ENCODE results near the gene OR52I1.

OR52I1 gene

DNA sequence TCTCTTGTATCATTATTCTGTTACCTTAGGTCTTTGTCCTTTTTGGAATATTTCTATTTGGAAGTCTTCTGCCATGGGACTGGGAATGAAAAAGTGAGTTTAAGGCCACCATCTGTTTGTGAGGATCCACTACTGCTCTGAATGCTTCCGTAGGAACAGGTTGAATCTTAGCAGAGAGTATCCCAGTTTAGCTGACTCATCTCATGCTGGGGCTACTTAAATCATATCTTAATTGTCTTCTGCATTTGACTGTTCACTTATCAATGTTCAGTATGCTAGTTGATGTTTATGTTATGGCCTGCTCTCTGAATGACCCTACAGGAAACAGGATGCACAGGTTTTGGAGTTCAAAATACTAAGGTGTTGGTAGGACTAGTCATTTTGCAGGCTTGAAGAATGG is 13.7 kb upstream of the OR52I1 start:
- Histone ChIP-seq H4K20me1 (ENCODE audit: low read depth, low read length) (no peaks in the 10 kb centered on the region), H3K4me2 (ENCODE audit: low read depth, low read length, poor library complexity, severe bottlenecking) (no peak overlapping the region), H3K4me3 (ENCODE audit: insufficient read depth, low read length, poor library complexity, severe bottlenecking) (no peak overlapping the region), H3K79me2 (ENCODE audit: insufficient read depth, low read length) (no peaks in the 10 kb centered on the region), H2AFZ (ENCODE audit: low read depth, low read length, severe bottlenecking) (no peak overlapping the region), H3K27ac (ENCODE audit: low read depth, low read length) (no peak overlapping the region), H3F3A (ENCODE audit: insufficient read depth) (no peaks in the 10 kb centered on the region), H3K9me2 (replicated peaks; ENCODE audit: insufficient read depth, low read length) (no peaks in the 10 kb centered on the region), H3K36me3 (ENCODE audit: low read length) (no peaks in the 10 kb centered on the region), H3K9me3 (ENCODE audit: insufficient read depth, low read length) (no peaks in the 10 kb centered on the region), H3K9ac (ENCODE audit: low read length) (no peak overlapping the region), H3K27me3 (ENCODE audit: low read length) (0 out of 2 replicates have a peak, but pooled peaks cover 5% of the 10 kb centered on the region)
- TF ChIP-seq EZH2phosphoT487 (conservative IDR thresholded peaks at IDR 0.05; ENCODE audit: low read length), result no peak
- TF ChIP-seq, protein P1, sequence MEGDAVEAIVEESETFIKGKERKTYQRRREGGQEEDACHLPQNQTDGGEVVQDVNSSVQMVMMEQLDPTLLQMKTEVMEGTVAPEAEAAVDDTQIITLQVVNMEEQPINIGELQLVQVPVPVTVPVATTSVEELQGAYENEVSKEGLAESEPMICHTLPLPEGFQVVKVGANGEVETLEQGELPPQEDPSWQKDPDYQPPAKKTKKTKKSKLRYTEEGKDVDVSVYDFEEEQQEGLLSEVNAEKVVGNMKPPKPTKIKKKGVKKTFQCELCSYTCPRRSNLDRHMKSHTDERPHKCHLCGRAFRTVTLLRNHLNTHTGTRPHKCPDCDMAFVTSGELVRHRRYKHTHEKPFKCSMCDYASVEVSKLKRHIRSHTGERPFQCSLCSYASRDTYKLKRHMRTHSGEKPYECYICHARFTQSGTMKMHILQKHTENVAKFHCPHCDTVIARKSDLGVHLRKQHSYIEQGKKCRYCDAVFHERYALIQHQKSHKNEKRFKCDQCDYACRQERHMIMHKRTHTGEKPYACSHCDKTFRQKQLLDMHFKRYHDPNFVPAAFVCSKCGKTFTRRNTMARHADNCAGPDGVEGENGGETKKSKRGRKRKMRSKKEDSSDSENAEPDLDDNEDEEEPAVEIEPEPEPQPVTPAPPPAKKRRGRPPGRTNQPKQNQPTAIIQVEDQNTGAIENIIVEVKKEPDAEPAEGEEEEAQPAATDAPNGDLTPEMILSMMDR (IDR thresholded peaks at IDR 0.05; ENCODE audit: insufficient read depth, low read length, poor library complexity, severe bottlenecking), result no peak

DNA sequence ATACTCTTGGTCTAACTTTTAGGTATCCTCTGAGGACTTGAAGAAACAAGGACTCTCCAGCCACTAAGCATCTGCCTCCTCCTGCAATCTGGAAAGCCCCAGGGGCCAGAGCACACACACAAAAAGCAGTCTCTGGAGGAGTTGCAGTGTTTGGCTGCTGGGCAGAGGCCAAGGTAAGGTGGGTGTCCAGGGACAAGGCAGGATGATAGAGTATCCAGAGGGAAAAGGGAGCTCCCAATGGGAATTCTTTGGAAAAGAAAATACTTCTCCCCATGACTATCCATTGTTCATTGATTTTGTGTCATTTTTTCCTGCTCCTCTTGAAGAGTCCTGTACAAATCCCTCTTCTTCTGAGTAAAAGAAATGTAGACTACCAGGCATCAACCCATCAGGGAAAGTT is 12.4 kb upstream of the OR52I1 start, which contains the start of gene OR52I2:
TSS of gene OR52I2 (plus strand) at position 301 of the 400 bp plus-strand sequence.
- Histone ChIP-seq H4K20me1 (ENCODE audit: low read depth, low read length) (no peaks in the 10 kb centered on the region), H3K79me2 (ENCODE audit: insufficient read depth, low read length) (no peaks in the 10 kb centered on the region), H3K9me2 (replicated peaks; ENCODE audit: insufficient read depth, low read length) (no peaks in the 10 kb centered on the region), H3K4me2 (ENCODE audit: low read depth, low read length, poor library complexity, severe bottlenecking) (no peak within 1 kb of the TSS), H3K4me3 (ENCODE audit: insufficient read depth, low read length, poor library complexity, severe bottlenecking) (no peak within 1 kb of the TSS), H2AFZ (ENCODE audit: low read depth, low read length, severe bottlenecking) (no peak within 1 kb of the TSS), H3K27ac (ENCODE audit: low read depth, low read length) (no peak within 1 kb of the TSS), H3F3A (ENCODE audit: insufficient read depth) (no peaks in the 10 kb centered on the region), H3K36me3 (ENCODE audit: low read length) (no peaks in the 10 kb centered on the region), H3K9me3 (ENCODE audit: insufficient read depth, low read length) (no peaks in the 10 kb centered on the region), H3K9ac (ENCODE audit: low read length) (no peak within 1 kb of the TSS), H3K27me3 (ENCODE audit: low read length) (0 out of 2 replicates have a peak, but pooled peaks cover 5% of the 10 kb centered on the region)
- TF ChIP-seq, protein P1 (IDR thresholded peaks at IDR 0.05; ENCODE audit: insufficient read depth, low read length, poor library complexity, severe bottlenecking), result no peak
- TF ChIP-seq EZH2phosphoT487 (conservative IDR thresholded peaks at IDR 0.05; ENCODE audit: low read length), result no peak

DNA sequence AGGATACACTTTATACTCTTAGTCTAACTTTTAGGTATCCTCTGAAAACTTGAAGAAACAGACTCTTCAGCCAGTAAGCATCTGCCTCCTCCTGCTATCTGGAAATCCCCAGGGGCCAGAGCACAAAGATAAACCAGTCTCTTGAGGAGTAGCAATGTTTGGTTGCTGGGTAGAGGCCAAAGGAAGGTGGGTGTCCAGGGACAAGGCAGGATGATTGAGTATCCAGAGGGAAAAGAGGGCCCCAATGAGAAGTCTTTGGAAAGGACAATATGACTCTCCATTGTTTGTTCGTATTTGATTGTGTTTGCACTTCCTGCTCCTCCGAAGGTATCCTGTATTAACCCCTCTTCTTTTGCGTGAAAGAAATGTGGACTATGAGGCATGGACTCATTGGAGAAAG is 4.8 kb upstream of the OR52I1 start:
- Histone ChIP-seq H4K20me1 (ENCODE audit: low read depth, low read length) (no peaks in the 10 kb centered on the region), H3K9ac (ENCODE audit: low read length) (no peak overlapping the region), H3F3A (ENCODE audit: insufficient read depth) (no peaks in the 10 kb centered on the region), H3K9me2 (replicated peaks; ENCODE audit: insufficient read depth, low read length) (no peaks in the 10 kb centered on the region), H3K4me2 (ENCODE audit: low read depth, low read length, poor library complexity, severe bottlenecking) (no peak overlapping the region), H2AFZ (ENCODE audit: low read depth, low read length, severe bottlenecking) (no peak overlapping the region), H3K27ac (ENCODE audit: low read depth, low read length) (no peak overlapping the region), H3K27me3 (ENCODE audit: low read length) (no peaks in the 10 kb centered on the region), H3K9me3 (ENCODE audit: insufficient read depth, low read length) (no peaks in the 10 kb centered on the region), H3K36me3 (ENCODE audit: low read length) (no peaks in the 10 kb centered on the region), H3K79me2 (ENCODE audit: insufficient read depth, low read length) (no peaks in the 10 kb centered on the region), H3K4me3 (ENCODE audit: insufficient read depth, low read length, poor library complexity, severe bottlenecking) (no peak overlapping the region)
- no peak for TF ChIP-seq EZH2phosphoT487 (conservative IDR thresholded peaks at IDR 0.05; ENCODE audit: low read length)
- TF ChIP-seq, protein P1 (IDR thresholded peaks at IDR 0.05; ENCODE audit: insufficient read depth, low read length, poor library complexity, severe bottlenecking), result no peak
